ENCODE data around the gene KRT6C. TPM values are rescaled to one million over a fixed set of nuclear protein-coding genes. Genes with fewer than 3 reads are reported as not detected.
"Not testable (repeated sequence)": the region's sequence is repeated elsewhere in the genome, so short reads cannot be mapped to it uniquely, and the experiment has no call there.

Gene KRT6C
- total RNA-seq, 2 donors from 2014 or later, result not detected

GRCh38 chr12:52488736-52489135 is 15.1 kb upstream of the KRT6C start:
- Histone ChIP-seq H3K4me3 (no peak overlapping the region), H3K27ac (no peak overlapping the region), H3K9me3 (peaks cover 0 to 7% of the 10 kb centered on the region in 2 donors), H3K27me3 (no peaks in the 10 kb centered on the region), H3K36me3 (no peaks in the 10 kb centered on the region), H3K4me1 (no peaks in the 10 kb centered on the region)
- no peak for DNase-seq (ENCODE audit: low spot score)
- TF ChIP-seq CTCF (IDR thresholded peaks at IDR 0.05), result no peak

DNA sequence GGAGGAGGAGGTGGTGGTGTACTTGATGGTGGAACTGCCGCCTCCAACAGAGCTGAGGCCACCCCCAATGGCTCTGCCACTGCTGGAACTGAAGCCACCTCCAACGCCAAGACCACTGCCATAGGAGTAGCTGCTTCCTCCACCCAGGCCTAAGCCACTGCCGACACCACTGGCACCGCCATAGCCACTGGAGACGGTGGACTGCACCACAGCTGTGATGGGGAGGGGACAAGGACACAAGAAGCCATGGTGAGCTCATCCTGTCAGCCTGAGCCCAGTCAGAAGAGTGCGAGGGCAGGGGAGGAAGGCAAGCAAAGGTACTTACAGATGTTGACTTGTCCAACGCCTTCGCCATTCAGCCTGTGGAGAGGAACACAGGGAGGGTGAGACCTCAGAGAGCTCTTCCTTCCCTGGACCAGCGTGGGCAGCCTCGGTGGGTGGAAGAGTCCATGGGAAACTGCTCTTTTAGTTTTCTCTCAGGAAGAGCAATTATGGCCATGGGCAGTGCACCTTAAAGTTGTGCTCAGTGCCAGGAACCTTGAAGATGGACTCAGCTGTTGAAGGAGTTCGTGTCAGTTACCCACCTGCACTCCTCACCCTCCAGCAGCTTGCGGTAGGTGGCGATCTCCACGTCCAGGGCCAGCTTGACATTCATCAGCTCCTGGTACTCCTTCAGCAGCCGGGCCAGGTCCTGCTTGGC is 14.3 kb upstream of the KRT6C start:
- H3K27ac ChIP-seq; H3K9me3 ChIP-seq; H3K4me3 ChIP-seq; H3K4me1 ChIP-seq; H3K27me3 ChIP-seq; DNase-seq (ENCODE audit: low spot score); H3K36me3 ChIP-seq: not testable (repeated sequence)

GRCh38 chr12:52487211-52487610 is 13.6 kb upstream of the KRT6C start:
- no peaks in the 10 kb centered on the region for H3K27me3 ChIP-seq
- DNase-seq (ENCODE audit: low spot score), result no peak

DNA sequence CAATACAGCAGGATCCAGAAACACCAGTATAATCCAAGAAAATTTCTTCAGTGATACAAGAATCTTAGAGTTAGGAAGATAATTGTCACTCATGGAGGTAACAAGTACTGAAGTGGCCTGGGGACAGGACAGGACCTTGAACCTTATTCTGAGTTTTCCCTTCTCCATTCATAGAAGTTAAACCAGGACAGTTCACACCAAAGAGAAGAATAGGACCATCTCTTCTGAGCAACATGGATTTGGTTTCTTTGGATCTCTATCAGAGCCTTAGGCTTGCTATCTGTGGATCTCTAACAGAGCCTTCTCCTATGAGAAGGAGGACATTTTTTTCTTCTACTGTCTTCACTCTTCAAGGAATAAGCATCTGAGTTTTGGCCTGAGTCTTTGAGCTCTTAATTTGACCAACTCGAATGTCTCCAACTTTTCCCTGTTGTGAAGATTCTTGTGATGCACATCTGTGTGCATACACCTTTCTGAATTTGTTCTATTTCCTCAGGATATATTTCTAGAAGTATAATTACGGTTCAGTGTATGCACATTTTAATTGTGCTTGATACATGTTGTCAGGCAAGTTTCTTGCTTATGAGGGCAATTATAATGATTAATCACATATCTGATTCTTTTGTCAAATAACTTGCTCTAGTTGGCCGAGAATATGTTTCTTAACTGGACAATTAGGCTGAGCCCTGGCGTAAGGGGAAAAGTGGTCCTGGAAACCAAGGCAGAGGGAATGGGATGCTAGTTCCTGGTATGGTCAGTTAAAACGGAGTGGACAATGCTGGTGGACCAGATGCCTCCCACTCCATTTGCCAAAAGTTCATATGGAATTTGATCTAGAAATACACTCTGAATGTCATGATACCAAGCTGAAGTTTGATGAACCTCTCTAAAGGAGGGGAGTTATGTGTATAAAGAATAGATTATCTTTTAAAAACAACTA is 12.8 kb upstream of the KRT6C start:
- no peak for TF ChIP-seq CTCF (IDR thresholded peaks at IDR 0.05)
- Histone ChIP-seq H3K36me3 (no peaks in the 10 kb centered on the region), H3K4me1 (no peaks in the 10 kb centered on the region), H3K27ac (no peak overlapping the region), H3K9me3 (peaks cover 0 to 7% of the 10 kb centered on the region in 2 donors), H3K4me3 (no peak overlapping the region), H3K27me3 (no peaks in the 10 kb centered on the region)
- no peak for DNase-seq (ENCODE audit: low spot score)

More at GRCh38 chr12:52487211-52487610, 13.6 kb upstream of the KRT6C start:
- no peak overlapping the region for H3K27ac ChIP-seq
- H3K9me3 ChIP-seq, result peaks cover 0 to 7% of the 10 kb centered on the region in 2 donors
- no peaks in the 10 kb centered on the region for H3K36me3 ChIP-seq
- no peaks in the 10 kb centered on the region for H3K4me1 ChIP-seq
- no peak overlapping the region for H3K4me3 ChIP-seq
- no peak for TF ChIP-seq CTCF (IDR thresholded peaks at IDR 0.05)

- Histone ChIP-seq H3K27ac (no peak overlapping the region), H3K4me3 (no peak overlapping the region), H3K9me3 (peaks cover 0 to 10% of the 10 kb centered on the region in 2 donors), H3K27me3 (no peaks in the 10 kb centered on the region), H3K4me1 (no peaks in the 10 kb centered on the region), H3K36me3 (no peaks in the 10 kb centered on the region)
- TF ChIP-seq CTCF (IDR thresholded peaks at IDR 0.05), result no peak
- DNase-seq (ENCODE audit: low spot score), result no peak
Measured at GRCh38 chr12:52480073-52480472, 6.5 kb upstream of the KRT6C start.

- H3K36me3 ChIP-seq, result no peaks in the 10 kb centered on the region
- no peak overlapping the region for H3K4me3 ChIP-seq
- TF ChIP-seq CTCF (IDR thresholded peaks at IDR 0.05), result no peak
- no peaks in the 10 kb centered on the region for H3K27me3 ChIP-seq
- no peak overlapping the region for H3K27ac ChIP-seq
- no peaks in the 10 kb centered on the region for H3K4me1 ChIP-seq
- no peak for DNase-seq (ENCODE audit: low spot score)
- H3K9me3 ChIP-seq, result peaks cover 0 to 3% of the 10 kb centered on the region in 2 donors
Measured at GRCh38 chr12:52477651-52478050, 4.0 kb upstream of the KRT6C start.
